HS-5 (cell line): Measurements from ENCODE around the gene NUMBL.

Experiments
- DNase-seq: peaks from one replicate; pipeline ENCODE4 v3.0.0-alpha.2; 2012; ENCODE audit warnings: low read depth

Gene NUMBL

DNA sequence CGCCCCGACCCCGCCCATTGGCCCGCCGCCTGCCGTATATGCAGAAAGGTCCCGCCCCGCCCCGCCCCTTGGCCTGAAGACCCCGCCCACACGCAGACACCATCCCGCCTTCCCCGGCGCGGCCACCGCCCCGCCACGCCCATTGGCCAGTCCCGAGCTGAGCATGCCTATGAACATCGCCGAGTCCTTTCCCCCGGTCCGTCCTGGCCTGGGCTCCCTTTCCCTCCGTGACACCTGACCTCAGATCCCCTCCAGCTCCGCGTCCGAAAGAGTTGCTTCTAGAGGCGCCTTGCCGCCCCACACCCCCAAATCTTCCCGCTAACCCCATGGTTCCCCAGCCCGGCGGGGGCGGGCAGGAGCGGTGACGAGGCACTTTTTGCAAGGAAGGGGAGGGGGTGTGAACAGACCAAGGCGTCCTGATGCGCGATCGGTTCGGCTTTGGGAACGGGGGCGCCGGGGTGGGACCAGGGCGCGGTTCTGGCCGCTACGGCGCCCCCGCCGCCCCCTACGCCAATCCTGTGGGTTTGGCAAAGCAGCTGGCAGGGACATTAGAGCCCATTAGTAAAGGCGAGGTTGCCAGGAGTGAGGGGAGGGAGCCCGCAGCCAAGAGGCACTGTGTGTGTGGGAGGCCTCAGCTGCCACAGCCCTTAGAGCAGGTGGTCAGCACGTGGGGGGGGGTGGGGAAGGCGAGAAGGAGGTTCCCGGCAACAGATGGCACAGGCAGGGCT, 406 bp upstream of the NUMBL start:
- DNase-seq, result peak; percentile 50

DNA sequence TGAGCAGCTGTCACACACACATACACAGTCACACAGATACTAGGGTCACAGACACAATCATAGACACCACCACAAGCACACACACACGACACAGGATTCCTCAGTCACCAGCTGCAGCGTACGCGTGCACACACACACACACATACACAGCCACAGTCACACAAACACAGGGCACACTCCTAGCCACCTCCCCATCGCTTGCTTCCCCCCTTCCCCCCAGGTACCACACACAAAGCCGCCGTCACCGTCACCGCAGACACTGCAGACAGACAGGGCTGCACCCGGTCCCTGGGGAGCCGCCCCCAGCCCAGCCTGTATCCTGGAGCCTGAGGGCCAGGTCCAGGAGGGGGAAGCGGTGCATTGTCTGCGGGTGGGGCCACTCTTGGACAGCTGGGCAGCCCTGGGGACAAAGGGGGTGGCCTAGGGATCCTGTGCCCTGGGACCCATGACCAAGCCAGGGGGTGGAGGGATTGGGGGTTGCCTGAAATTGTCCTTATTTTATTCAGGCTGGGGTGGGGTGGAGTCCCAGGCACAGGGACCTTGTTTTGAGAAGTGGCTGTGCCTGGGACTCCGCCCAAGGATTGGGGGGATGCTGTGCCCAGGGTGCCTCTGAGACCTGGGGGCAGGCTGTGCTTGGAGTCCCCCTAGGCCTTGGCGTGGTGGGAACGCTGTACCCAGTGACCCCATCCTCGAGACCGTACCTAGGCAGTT, 957 bp downstream of the NUMBL start:
- no peak for DNase-seq

DNA sequence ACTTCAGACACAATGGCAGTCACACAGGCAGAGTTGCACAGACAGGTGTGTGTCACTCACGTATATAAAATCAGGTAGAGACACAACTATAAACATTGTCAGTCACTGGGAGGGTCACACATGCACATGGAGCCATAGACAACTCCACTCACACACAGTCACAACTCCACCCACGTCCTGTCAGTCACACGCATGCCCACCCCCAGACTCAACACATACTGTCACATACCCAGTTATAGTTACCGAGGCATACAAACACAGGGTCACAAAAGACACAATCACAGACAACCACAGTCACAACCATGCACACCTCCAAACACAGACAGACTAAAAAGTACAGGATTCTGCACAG, 1.5 kb downstream of the NUMBL start:
- no peak for DNase-seq

DNA sequence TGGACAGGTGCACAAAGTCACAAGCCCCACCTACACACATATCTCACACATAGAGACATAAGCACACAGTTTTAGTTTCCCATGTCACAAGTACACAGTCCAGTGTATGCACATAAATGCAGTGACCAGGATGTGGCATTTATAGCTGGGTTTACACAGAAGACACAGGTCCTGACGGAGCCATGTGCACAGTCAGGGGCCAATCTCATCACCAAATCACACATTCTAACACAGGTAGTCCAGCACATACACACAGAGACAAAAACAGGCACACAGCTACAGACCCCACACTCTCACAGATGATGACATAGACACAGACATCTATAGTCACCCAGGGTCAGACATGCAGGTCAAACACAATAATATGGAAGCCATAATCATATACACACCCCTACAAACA, 2.1 kb downstream of the NUMBL start:
- DNase-seq, result no peak

DNA sequence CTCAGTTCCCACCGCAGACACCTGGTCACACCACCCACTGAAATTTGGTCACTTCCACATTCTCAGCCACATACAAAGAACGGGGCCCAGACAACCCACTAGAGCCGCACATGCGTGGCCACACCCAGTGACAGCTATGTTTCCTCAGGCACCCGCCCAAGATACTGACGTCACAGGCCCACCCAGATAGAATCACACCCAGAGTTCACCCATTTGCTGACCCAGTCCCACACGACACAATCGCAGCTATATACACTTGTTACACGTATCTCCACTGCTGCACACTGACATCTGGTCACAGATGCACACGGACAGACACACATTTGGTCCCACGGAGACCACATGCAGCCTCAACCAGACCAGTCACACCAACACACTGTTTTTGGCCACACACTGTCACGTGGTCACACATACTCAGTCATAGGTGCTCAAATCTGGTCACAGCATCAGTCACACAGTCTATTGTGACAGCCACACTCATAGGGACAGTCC, 2.9 kb downstream of the NUMBL start:
- DNase-seq, result no peak

DNA sequence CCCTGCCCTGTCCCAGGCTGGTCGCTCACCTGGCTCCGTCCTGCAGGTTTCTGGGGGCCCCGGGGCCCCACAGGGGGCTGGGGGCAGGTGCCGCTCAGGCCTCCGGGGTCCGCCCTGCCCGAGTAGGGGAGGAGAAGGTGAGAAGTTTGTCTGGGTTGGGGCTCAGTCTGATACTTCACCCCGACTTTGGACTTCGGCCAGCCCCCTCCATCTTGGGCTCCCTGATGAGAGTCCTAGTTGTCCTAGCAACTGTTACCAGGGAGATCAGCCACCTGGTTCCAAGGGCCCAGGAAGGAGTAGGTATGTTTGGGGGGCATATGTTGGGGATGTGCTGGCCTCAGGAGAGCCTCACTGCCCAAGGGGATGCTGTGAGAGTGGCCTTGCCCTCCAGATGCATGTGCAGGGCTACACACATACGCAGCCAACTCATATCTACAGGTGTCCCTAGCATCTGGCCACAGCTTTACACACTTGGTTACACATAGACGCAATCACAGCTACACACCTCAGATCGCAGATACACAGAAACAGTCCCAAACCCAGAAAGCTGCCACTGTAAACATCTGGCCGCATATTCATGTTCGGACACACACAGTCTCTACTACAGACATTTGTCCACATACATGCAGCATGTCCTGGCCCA, 3.4 kb downstream of the NUMBL start:
- no peak for DNase-seq

DNA sequence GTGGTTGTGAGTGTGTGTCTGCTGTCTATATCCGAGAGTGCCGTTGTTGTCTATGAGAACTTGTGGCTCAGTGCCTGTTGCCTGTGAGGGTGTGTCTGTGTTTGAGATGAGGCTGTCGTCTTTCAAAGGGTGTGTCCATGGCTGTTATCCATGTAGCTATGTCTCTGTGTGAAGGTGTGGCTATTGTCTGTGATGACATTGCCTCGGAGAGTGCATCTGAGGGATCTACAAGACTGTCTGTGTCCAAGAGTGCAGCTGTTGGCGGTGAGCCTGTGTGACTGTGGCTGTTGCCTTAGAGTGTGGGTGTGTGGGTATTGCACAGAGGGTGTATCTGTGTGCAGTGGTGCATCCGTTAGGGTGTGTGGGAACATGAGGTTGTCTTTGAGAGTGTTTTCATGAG, 4.9 kb downstream of the NUMBL start:
- DNase-seq, result no peak

DNA sequence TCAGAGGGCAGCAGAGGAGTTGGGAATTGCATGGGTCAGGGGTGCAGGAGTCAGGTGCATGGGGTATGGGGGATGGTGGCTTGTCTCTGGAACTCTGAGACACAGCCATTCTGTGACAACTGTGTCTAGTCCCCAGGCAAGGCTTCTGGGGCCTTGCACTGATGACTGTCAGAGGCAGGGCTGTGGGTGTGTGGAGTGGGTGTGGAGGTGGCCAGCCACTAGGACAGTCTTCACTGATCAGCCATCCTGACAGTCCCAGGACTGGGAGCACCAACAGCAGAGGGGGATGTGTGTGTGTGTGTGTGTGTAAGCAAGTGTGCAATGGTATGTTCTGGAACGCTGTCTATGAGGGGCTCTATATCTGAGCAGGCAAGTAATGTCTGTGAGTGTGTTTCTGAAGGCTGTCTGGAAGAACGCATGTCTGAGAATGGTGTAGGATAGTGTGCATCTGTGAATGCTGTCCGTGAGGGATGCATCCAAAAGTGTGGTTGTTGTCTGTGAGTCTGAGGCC, 5.4 kb downstream of the NUMBL start:
- DNase-seq, result no peak

DNA sequence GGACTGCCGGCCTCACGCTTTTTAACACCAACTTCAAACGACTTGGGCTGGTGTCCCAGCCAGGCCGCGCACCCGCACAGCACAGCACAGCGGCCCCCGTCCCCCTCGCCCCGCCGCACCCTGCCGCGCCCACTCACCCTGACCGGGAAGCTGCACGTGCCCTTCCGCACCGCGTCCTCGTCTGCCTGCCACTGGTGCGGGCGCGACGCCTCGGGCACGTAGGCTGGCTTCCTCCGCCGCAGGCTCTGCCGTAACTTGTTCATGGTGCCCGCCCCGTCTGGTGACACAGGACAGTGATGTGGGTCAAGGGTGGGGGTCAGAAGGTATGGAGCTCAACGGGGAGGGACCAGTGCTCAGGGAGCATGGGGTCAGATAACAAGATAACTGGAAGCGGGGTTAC, 6.2 kb downstream of the NUMBL start:
- no peak for DNase-seq

DNA sequence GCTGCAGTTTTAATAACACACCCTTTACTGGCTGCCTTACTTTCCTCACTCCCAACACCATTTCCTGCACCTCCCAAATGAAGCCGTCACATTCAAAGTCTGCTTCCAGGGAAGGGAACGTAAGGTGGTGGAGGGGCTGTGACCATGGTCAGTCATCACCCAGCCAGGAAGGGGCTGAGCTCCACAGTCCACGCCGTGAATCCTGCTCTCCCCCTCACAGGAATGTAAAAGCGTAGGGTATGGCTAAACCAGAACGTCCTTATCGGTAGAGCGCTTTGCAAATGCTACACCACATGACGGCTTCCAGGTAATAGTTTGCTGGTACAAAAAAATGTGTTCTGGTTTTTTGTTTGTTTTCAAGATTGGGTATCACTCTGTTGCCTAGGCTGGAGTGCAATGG, 7.0 kb downstream of the NUMBL start:
- no peak for DNase-seq

DNA sequence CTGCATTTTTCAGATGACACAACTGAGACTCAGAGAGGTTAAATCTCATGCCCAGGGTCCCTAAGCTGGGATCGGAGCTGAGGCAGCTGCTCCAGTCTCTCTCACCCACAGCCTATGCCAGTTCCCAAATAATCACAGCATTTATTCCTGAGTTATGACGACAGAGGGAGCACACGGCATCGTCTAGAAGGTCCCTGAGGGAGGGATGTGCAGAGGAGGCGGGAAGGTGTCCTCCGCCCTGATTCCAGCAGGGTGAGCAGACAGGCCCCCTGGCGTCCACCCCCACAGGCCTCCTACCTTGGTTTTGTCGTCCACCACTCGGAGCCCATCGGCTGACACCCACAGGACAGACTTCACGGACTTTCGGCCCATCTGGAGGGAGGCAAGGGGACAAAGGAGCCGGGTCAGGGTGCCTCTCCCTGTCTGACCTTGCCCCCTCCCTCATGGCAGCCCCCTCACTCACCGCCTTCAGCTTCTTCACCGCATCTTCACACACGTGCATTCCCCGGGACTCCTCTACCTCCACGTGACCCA, 8.0 kb downstream of the NUMBL start:
- no peak for DNase-seq

DNA sequence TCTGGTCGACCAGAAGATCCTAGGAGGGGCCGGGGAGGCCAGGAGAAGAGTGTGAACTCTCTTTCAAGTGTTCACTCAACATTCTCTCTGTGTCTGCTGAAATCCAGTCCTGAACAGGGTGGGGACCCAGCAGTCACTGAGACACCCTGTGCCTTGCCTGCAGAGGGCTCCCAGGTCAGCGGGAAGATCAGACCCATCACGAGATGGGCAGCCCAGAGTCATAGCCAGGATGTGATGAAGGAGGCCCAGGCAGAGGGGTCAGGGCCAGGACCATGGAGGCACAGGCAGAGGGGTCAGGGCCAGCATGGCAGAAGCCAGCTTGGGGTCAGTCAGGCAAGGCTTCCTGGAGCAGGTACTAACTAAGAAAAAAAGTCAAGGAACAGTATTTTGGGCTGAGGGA, 9.4 kb downstream of the NUMBL start:
- no peak for DNase-seq

DNA sequence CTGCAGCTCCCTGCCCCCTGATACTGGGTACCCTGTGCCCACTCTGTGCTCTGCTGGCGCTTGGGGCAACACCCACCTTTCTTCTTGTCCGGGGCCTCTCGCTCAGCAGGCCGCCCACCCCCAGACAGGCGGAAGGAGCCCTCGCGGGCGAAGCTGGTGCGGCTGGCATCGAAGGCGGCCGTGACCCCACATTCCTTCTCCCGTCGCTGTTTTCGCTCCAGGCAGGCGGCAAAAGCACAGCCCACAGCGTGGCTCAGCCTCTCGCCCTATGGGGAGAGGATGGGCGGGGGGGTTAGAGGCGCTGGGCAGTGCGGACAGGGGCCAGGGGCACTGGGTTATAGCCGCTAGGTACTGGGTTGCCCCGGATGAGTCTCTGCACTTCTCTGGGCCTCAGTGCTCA, 13.3 kb downstream of the NUMBL start:
- DNase-seq, result no peak

DNA sequence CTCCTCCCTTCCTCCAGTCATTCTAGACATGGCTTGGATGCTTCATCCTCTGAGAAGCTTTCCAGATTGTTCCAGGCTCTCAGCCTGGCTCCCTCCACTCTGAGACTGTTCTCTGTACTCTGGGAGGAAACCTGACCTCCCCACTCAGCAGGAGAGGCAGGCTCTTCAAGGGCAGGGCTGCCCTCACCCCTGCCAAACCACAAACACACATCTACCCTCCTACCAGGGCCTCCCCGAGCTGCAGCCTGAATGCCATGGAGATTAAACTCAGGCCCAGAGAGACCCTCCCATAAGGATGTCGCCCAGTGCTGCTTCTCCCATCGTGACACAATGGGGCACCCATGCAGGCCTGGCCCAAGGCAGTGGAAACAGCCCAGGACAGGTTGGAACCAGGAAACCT, 16.2 kb downstream of the NUMBL start:
- DNase-seq, result no peak

DNA sequence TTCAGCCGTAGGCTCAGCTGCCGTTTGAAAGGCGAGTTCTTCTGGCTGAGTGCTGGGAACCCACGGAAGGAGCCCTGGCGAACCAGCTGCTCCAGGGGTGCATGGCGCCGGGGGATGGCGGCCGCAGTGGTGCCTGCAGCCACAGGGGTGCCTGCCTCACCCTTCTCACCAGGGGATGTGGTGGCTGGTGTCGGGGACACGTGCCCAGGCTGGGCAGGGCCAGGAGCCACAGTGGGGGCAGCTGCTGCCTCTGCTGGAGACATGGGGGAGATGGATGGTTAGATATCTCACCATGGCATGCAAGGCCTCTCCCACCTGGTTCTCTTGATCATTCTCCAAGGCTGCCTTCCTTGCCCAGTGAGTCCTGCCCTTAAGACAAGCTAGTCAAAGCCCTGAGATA, 17.1 kb downstream of the NUMBL start:
- no peak for DNase-seq

DNA sequence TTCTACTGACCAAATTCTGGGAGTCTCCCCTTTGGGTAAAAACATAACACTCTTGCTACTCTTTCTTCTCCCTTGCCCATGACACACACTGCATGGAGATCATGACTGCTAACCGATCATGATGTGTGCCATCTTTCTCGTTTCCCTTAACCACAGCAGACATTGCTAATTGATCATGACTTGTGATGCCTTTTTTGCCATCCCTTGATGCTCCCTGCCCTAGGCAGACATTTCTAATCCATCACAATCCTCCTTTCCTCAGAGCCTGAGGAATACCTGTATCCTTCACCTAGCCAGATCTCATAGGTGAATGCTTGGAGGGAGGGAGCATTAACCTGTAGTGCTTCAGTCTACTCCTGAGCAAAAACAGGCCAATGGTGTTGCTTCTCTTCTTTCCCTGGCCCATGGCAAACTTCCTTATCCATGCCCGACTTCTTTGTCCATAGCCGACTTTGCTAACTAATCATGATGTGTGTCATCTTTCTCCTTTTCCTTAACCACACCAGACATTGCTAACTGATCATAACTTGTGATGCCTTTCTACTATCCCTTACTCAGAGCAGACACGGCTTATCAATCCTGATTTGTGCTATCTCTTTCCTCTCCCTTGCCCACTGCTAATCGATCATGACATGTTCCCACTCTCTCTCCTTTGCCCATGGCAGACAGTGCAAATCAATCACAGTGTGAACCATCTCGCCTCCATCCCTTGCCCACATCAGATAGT, 17.7 kb downstream of the NUMBL start:
- no peak for DNase-seq

DNA sequence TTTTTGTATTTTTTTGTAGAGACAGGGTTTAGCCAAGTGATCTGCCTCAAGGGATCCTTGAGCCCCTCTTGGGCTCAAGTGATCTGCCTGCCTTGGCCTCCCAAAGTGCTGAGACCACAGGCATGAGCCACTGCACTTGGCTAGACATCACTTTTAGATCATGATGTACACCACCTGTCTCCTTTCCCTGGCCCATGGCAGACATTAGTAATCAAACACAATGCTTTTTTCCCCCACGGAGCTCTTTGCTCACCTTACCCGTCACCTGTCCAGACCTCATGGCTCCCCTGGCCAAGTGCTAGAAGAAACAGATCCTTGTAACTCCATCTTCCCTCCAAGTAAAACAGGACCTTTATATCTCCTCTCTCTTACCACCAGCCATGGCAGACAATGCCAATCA, 18.4 kb downstream of the NUMBL start:
- no peak for DNase-seq

DNA sequence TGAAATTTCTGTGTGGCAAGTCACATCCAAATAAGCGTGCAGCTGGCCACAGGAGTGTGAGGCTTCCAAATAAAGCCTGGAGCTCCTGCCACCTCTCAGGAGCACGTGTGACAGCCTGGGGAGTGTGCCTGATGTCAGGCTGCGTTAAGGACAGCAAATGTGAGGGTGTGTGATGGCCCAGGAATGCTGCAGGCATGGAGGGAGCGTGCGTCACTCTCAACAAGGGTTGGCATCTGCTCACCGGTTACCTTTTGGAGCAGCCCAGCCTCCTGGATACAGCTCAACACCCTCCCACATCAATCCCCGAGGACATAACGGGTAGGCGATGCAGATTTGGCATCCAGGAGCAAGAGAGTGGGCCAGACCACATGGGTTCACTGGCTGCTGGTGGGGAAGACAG, 19.0 kb downstream of the NUMBL start:
- no peak for DNase-seq

DNA sequence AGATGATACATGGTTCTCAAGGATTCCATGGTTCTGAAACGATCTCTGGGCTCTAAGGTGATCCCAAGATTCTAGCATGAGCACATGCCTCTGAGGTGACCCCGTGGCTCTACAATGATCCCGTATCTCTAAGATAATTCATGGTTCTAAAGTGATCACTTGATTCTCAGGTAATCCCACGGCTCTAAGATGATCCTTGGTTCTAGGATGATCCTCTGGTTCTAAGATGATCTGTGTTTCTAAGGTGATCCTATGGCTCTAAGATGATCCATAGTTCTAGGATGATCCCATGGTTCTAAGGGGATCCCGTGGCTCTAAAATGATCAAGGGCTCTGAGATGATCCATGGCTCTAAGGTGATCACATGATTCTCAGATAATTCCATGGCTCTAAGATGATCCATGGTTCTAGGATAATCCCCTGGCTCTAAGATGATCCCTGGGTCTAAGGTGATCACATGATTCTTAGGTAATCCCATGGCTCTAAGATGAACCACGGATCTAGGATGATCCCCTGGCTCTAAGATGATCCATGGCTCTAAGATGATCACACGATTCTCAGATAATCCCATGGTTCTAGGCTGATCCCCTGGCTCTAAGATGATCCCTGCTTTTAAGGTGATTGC, 21.3 kb downstream of the NUMBL start:
- no peak for DNase-seq

DNA sequence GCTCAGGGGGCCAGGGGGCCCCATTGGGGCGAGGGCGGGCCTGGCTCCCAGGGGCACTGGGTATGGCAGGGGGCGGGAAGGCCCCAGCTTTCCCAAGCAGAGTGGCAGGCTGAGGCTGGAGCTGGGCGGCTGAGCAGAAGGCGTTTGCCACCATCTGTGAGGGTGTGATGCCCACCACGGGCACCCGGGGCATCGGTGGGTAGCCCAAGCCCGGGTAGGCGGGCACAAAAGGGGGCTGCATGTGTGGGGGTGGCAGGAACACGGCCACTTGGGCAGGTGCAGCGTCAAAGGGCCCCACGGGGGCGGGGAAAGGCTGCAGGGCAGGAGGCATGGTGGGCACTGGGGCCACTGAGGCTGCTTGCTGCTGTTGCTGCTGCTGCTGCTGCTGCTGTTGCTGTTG, 22.8 kb downstream of the NUMBL start:
- DNase-seq, result no peak

DNA sequence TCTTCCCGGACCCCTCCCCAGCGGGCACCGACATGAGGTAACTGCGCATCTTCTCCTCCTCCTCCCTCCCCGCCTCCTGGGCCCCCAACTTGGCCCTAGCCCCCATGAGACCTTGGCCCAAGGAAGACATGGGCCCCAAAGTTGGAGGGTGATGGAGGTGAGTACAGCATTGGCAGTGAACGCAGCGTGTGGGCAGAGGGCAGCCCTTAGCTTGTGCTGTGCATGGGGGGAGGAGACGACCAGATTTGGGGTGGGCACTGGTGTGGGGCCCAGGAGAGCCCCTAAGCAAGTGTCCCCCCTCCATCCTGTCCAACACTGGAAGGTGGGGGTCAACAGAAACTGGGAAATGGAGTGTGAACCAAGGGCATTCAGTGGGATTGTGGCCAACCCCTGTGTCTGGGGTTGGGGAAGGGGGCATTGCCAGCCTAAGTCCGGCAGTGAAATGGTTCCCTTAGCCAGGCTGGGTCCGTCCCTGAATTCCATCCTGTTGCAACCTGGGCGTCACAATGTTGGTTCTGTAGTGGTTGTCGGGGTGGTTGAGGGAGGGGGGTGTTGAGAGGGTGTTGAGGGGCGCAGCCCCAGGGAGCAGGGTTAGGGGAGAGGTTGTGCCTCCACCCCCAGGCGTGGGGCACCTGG, 23.5 kb downstream of the NUMBL start:
- DNase-seq, result no peak
